Transverse colon (tissue), 4 donors: Measurements from ENCODE around the gene GRM7. TPM values are rescaled to one million over a fixed set of nuclear protein-coding genes. Genes with fewer than 3 reads are reported as not detected.

Experiments used
- DNase-seq: peaks from one replicate; pipeline ENCODE4 v3.0.0-alpha.2; 2019
- H3K27ac ChIP-seq, 4 donors: fragments of 200-600 bp; sonication (generic); 2 replicates each; pipeline ENCODE4 v1.5.1; 2016 to 2018; ENCODE audit warnings: inconsistent platforms in 4 of 4
- H3K27me3 ChIP-seq: fragments of 200-600 bp; sonication (generic); 2 replicates; pipeline ENCODE4 v1.5.1; 2017; ENCODE audit warnings: inconsistent platforms
- H3K36me3 ChIP-seq, 4 donors: fragments of 200-600 bp; sonication (generic); 2 replicates each; pipeline ENCODE4 v1.5.1; 2017 to 2019; ENCODE audit warnings: inconsistent platforms in 4 of 4
- H3K4me1 ChIP-seq, 4 donors: fragments of 200-600 bp; sonication (generic); 2 replicates each; pipeline ENCODE4 v1.5.1; 2017 to 2020; ENCODE audit warnings: inconsistent platforms in 4 of 4
- H3K4me3 ChIP-seq, 4 donors: fragments of 200-600 bp; sonication (generic); 1 replicate in 1 of 4; 2 replicates in 3 of 4; pipeline versions ENCODE4 v1.5.1 to v1.6.1; 2017 to 2019; ENCODE audit warnings: inconsistent platforms in 4 of 4
- H3K9me3 ChIP-seq, 2 donors: fragments of 200-600 bp; sonication (generic); 2 replicates each; pipeline ENCODE4 v1.5.1; 2017 to 2019; ENCODE audit warnings: inconsistent platforms in 2 of 2
- EP300 ChIP-seq: sonication (generic); formaldehyde crosslinking; IDR thresholded peaks from one replicate; pipeline ENCODE4 v1.6.1; 2017; ENCODE audit warnings: antibody characterized with exemption, low read depth
- POLR2A ChIP-seq: fragments of 450-650 bp; IDR thresholded peaks from one replicate; pipeline ENCODE4 v1.6.1; 2016; ENCODE audit warnings: antibody characterized with exemption, mild to moderate bottlenecking, moderate library complexity
- POLR2AphosphoS5 ChIP-seq, 3 donors: sonication (generic); formaldehyde crosslinking; IDR thresholded peaks; one replicate each; pipeline ENCODE4 v1.6.1; 2016; ENCODE audit warnings: antibody characterized with exemption in 3 of 3
- WGBS, 2 donors: methylation state at CpG; one replicate each; pipeline ENCODE4 v1.1.5; 2018; ENCODE audit warnings: low coverage in 1 of 2; 5-methylcytosine and 5-hydroxymethylcytosine counted together
- in situ Hi-C, 4 donors: fragments of 200-750 bp; cut with MboI; loops; one replicate each; pipeline versions ENCODE4 v1.15.0 to v1.15.1; 2017; ENCODE audit warnings: low sequenced_read_pairs in 3 of 4, low pct_ligation_motif_present in 1 of 4, low pct_unique_long_range_greater_than_20kb in 1 of 4
- intact Hi-C: fragments of 100-400 bp; cut with DNase I; formaldehyde crosslinking; loops from one replicate; pipeline ENCODE4 v1.15.1; 2023; ENCODE audit warnings: low total_unique reads
- total RNA-seq, 4 donors: library from RNA; depleted of rRNA; stranded (reverse); fragments of >200 nt; gene quantifications; one replicate each; pipeline ENCODE4 v1.1.0, GENCODE V29; 2016
- TF ChIP-seq, protein P1 (sequence below), 5 experiments: fragments of 200-600 bp in 3 of 5; fragments of 450-650 bp in 2 of 5; sonication (generic) in 3 of 5; IDR thresholded peaks; 1 replicate in 2 of 5; 2 replicates in 3 of 5; pipeline ENCODE4 v1.5.1; 2016 to 2017; ENCODE audit warnings: antibody characterized with exemption in 5 of 5, inconsistent platforms in 3 of 5, mild to moderate bottlenecking in 2 of 5, moderate library complexity in 1 of 5

GRM7 gene
- total RNA-seq, 4 donors from 2014 or later = 0.14 to 0.20 (median 0.16) TPM; not detected in 1

DNA sequence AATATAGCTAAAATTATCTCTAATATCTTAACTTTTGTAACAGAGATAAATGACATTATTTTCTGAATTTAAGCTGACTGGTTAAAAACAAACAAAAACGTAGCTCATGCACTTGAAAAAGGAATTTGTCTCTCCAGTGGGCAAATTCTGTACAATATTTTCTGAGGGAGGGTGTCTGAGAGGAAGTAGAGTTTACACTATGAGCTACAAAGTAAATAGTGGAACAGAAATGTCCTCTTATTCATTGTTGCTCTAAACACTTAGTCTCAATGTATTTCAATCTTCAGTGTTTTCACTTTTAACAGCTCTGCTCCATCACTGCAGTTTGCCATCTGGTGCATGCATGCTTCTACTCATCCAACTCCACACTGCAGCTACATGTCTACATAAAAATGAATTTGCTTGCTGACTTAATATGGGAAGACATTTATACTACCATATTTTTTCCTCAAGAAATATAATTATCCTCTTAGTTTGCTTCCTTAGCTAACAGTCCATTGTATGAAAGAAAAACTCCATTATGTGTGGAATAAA lies 823.3 kb downstream of the GRM7 start:
- no peak overlapping the region for H3K27ac ChIP-seq
- 6 to 11% methylated on average over 1 of the region's 1 CpG for WGBS, 2 donors
- DNase-seq = no peak
- no peaks in the 10 kb centered on the region for H3K4me1 ChIP-seq
- H3K9me3 ChIP-seq = no peaks in the 10 kb centered on the region
- TF ChIP-seq POLR2A = no peak
- no peak for TF ChIP-seq POLR2AphosphoS5 (IDR thresholded peaks at IDR 0.05)
- TF ChIP-seq, protein P1, sequence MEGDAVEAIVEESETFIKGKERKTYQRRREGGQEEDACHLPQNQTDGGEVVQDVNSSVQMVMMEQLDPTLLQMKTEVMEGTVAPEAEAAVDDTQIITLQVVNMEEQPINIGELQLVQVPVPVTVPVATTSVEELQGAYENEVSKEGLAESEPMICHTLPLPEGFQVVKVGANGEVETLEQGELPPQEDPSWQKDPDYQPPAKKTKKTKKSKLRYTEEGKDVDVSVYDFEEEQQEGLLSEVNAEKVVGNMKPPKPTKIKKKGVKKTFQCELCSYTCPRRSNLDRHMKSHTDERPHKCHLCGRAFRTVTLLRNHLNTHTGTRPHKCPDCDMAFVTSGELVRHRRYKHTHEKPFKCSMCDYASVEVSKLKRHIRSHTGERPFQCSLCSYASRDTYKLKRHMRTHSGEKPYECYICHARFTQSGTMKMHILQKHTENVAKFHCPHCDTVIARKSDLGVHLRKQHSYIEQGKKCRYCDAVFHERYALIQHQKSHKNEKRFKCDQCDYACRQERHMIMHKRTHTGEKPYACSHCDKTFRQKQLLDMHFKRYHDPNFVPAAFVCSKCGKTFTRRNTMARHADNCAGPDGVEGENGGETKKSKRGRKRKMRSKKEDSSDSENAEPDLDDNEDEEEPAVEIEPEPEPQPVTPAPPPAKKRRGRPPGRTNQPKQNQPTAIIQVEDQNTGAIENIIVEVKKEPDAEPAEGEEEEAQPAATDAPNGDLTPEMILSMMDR (IDR thresholded peaks at IDR 0.05) = no peak
- no peak for TF ChIP-seq EP300
- no peak overlapping the region for H3K4me3 ChIP-seq
- intact Hi-C loops (no loop called here), in situ Hi-C loops (no loop called here)
- no peaks in the 10 kb centered on the region for H3K27me3 ChIP-seq
- no peaks in the 10 kb centered on the region for H3K36me3 ChIP-seq

DNA sequence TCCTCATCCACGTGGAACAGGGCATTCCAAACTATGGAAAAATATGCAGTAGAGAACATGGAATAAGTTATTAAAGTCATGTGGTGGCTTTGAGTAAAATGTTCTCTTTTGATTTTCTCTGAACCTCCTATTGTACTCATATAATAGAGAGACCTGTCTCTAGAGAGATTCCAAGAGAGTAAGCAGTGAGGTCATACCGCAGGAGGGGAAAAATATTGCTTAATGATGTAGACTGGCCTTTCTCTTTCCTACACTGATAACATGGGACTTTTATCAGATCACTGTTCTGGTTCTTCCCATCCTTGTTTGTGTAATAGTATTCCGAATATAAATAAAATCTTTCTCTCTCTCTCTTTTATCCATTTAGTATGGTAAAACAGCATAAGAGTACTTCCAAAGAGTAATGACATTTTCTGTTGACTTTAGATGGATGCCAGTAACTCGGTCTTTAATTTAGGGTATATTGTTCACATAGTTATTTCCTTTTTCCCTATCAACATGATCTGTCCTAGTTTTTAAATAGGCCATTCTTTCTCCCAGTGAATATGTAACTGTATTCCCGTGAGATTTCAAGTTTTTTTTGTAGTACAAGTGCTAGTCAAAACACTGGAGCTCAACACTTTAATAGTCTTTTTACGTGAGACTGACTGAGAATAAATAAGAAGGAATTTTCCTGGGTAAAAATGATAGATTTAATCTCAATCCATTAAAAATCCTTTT lies 826.7 kb downstream of the GRM7 start:
- Histone ChIP-seq H3K36me3 (no peaks in the 10 kb centered on the region), H3K9me3 (no peaks in the 10 kb centered on the region), H3K27me3 (no peaks in the 10 kb centered on the region), H3K27ac (no peak overlapping the region), H3K4me1 (no peaks in the 10 kb centered on the region), H3K4me3 (no peak overlapping the region)
- DNase-seq = no peak
- 76 to 78% methylated on average over 6 of the region's 6 CpGs for WGBS, 2 donors
- intact Hi-C loops = no loop called here
- TF ChIP-seq EP300 = no peak
- no peak for TF ChIP-seq POLR2A
- in situ Hi-C loops = no loop called here

DNA sequence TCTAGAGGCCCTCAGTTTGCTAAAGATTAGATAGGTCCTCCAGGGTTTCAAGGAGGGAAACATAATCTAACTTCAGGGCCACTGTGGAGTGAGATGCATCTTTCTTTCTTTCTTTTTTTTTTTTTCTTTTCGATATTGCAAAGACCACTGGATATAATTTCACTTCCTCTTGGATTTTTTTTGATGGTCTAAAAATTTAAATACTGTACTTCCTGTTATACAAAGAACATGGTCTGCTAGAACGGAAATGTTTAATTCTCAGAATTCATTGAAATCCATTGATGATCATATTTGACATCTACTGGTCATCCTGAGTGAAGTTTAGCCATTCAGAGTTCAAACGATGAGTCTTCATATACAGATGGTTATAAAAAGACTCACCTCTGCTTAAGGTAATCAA lies 832.0 kb downstream of the GRM7 start:
- no peaks in the 10 kb centered on the region for H3K4me1 ChIP-seq
- DNase-seq = no peak
- no peaks in the 10 kb centered on the region for H3K27me3 ChIP-seq
- TF ChIP-seq POLR2A = no peak
- no peak for TF ChIP-seq POLR2AphosphoS5 (IDR thresholded peaks at IDR 0.05)
- TF ChIP-seq, protein P1 (IDR thresholded peaks at IDR 0.05) = no peak
- TF ChIP-seq EP300 = no peak
- H3K4me3 ChIP-seq = no peak overlapping the region
- intact Hi-C loops = no loop called here
- in situ Hi-C loops = no loop called here
- no peaks in the 10 kb centered on the region for H3K36me3 ChIP-seq
- WGBS, 2 donors = 59 to 78% methylated on average over 3 of the region's 3 CpGs
- H3K9me3 ChIP-seq = no peaks in the 10 kb centered on the region
- H3K27ac ChIP-seq = no peak overlapping the region

DNA sequence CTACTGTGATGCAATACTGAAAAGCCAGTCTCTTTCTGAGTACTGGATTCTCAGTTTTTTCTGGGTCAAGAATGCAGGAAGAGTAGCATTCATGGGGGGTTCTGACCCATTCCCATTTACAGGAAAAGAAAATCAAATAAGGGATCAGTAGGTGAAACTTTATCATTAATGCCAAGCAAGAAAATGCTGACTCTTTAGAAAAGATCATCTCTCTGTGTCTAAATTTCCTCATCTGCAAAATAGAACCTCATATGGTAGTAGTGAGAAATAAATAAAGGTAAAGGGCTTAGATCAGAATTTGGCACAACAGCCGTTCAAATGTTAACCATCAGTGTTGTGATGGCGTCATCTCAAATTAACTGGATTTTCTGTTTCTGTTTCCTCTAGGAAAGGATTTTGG lies 833.1 kb downstream of the GRM7 start:
- in situ Hi-C loops = no loop called here
- Histone ChIP-seq H3K27ac (no peak overlapping the region), H3K27me3 (no peaks in the 10 kb centered on the region), H3K4me3 (no peak overlapping the region), H3K9me3 (no peaks in the 10 kb centered on the region), H3K4me1 (no peaks in the 10 kb centered on the region), H3K36me3 (no peaks in the 10 kb centered on the region)
- intact Hi-C loops = no loop called here
- TF ChIP-seq POLR2AphosphoS5 (IDR thresholded peaks at IDR 0.05) (no peak), EP300 (no peak), POLR2A (no peak)
- TF ChIP-seq, protein P1 (IDR thresholded peaks at IDR 0.05) = no peak
- WGBS, 2 donors = 79 to 85% methylated on average over 2 of the region's 2 CpGs
- DNase-seq = no peak
